Measurements from ENCODE around the gene CSK.
A peak's percentile ranks its signal among the peaks of the same experiment; 100 is the strongest.

CSK gene

GRCh38 chr15:74840851-74841775, 59.2 kb downstream of the CSK start:
- DNase-seq, result no peak
- H3K4me3 ChIP-seq (ENCODE audit: low read depth, low read length), result no peak overlapping the region
- no peak for TF ChIP-seq CTCF (IDR thresholded peaks at IDR 0.05; ENCODE audit: low read depth, low read length)
- no peaks in the 10 kb centered on the region; the same call in none of the 2 replicates for H3K36me3 ChIP-seq
- peaks cover 11% of the 10 kb centered on the region for H3K4me1 ChIP-seq
- no peaks in the 10 kb centered on the region for H3K9me3 ChIP-seq
- H3K27me3 ChIP-seq, result no peaks in the 10 kb centered on the region

GRCh38 chr15:74841891-74842373, 60.1 kb downstream of the CSK start:
- H3K36me3 ChIP-seq, result no peaks in the 10 kb centered on the region; the same call in none of the 2 replicates
- no peak for TF ChIP-seq CTCF (IDR thresholded peaks at IDR 0.05; ENCODE audit: low read depth, low read length)
- DNase-seq, result no peak

GRCh38 chr15:74842581-74843444, 60.9 kb downstream of the CSK start, which contains the start of gene ULK3:
TSS of gene ULK3 (minus strand) at chr15:74843156. CDS start at chr15:74843105, 51 bp downstream.
- H3K27me3 ChIP-seq, result no peaks in the 10 kb centered on the region
- TF ChIP-seq CTCF (IDR thresholded peaks at IDR 0.05; ENCODE audit: low read depth, low read length), result no peak; the same call in none of the 2 replicates
- peak within 1 kb of the TSS; percentile 74 for H3K4me3 ChIP-seq (ENCODE audit: low read depth, low read length)
- H3K4me1 ChIP-seq, result peaks cover 11% of the 10 kb centered on the region
- no peaks in the 10 kb centered on the region for H3K9me3 ChIP-seq
- DNase-seq, result peak; percentile 97
- H3K36me3 ChIP-seq, result no peaks in the 10 kb centered on the region; the same call in none of the 2 replicates

More at GRCh38 chr15:74841891-74842373, 60.1 kb downstream of the CSK start:
- Histone ChIP-seq H3K4me3 (ENCODE audit: low read depth, low read length) (peak overlapping the region; percentile 74), H3K9me3 (no peaks in the 10 kb centered on the region), H3K27me3 (no peaks in the 10 kb centered on the region), H3K4me1 (peaks cover 11% of the 10 kb centered on the region)

- no peak for DNase-seq
- peaks cover 11% of the 10 kb centered on the region for H3K4me1 ChIP-seq
- TF ChIP-seq CTCF (IDR thresholded peaks at IDR 0.05; ENCODE audit: low read depth, low read length), result no peak; the same call in none of the 2 replicates
- H3K27me3 ChIP-seq, result no peaks in the 10 kb centered on the region
- peak overlapping the region; percentile 61 for H3K4me3 ChIP-seq (ENCODE audit: low read depth, low read length)
- no peaks in the 10 kb centered on the region for H3K9me3 ChIP-seq
- H3K36me3 ChIP-seq, result peaks cover 3% of the 10 kb centered on the region
Measured at GRCh38 chr15:74843445-74843828, 61.6 kb downstream of the CSK start.

GRCh38 chr15:74843891-74844299, 62.0 kb downstream of the CSK start:
- H3K4me1 ChIP-seq, result peaks cover 11% of the 10 kb centered on the region
- H3K9me3 ChIP-seq, result no peaks in the 10 kb centered on the region
- peak overlapping the region; percentile 61 for H3K4me3 ChIP-seq (ENCODE audit: low read depth, low read length)
- no peaks in the 10 kb centered on the region for H3K27me3 ChIP-seq
- no peak for DNase-seq
- TF ChIP-seq CTCF (IDR thresholded peaks at IDR 0.05; ENCODE audit: low read depth, low read length), result no peak
- H3K36me3 ChIP-seq, result peaks cover 7% of the 10 kb centered on the region

Data from BE2C (cell line).